MCF 10A (cell line): Measurements from ENCODE around the gene NR2F1-AS1. TPM values are rescaled to one million over a fixed set of nuclear protein-coding genes. Genes with fewer than 3 reads are reported as not detected.
"Not testable (repeated sequence)": the region's sequence is repeated elsewhere in the genome, so short reads cannot be mapped to it uniquely, and the experiment has no call there.

Experiments used
- BruUV-seq: library from RNA; stranded (reverse); fragments of 400-500 nt; replicated peaks from 2 replicates; lab custom pipeline; 2021; lab: Mats Ljungman, UMichigan
- CTCF ChIA-PET: fragments of 300-600 bp; sonication (Branson Sonifier 250); formaldehyde crosslinking; extraction: SDS; loops from one replicate; lab custom pipeline; 2021; ENCODE audit warnings: antibody characterized with exemption, inconsistent platforms; lab: Yijun Ruan, JAX
- POLR2A ChIA-PET: fragments of 300-600, 350-650 bp; sonication (Branson Sonifier 250); formaldehyde crosslinking; extraction: SDS; loops from one replicate; lab custom pipeline; 2020; ENCODE audit warnings: antibody characterized with exemption, inconsistent platforms; lab: Yijun Ruan, JAX
- DNase-seq: peaks from one replicate; pipeline ENCODE4 v3.0.0-alpha.2; 2018; ENCODE audit not compliant: unreplicated experiment
- H3K27ac Mint-ChIP-seq: one replicate; pipeline ENCODE4 v1.8.0; 2022; ENCODE audit warnings: mild to moderate bottlenecking, low read depth, mixed read lengths; ENCODE audit not compliant: unreplicated experiment
- H3K27me3 Mint-ChIP-seq: one replicate; pipeline ENCODE4 v1.8.0; 2022; ENCODE audit warnings: mixed read lengths; ENCODE audit not compliant: insufficient read depth, unreplicated experiment
- H3K36me3 Mint-ChIP-seq: one replicate; pipeline ENCODE4 v1.8.0; 2022; ENCODE audit warnings: mild to moderate bottlenecking, moderate library complexity, mixed read lengths; ENCODE audit not compliant: insufficient read depth, unreplicated experiment
- H3K4me1 Mint-ChIP-seq: one replicate; pipeline ENCODE4 v1.8.0; 2022; ENCODE audit warnings: mixed read lengths; ENCODE audit not compliant: insufficient read depth, unreplicated experiment
- H3K4me3 Mint-ChIP-seq: one replicate; pipeline ENCODE4 v1.8.0; 2022; ENCODE audit warnings: mild to moderate bottlenecking, moderate library complexity, mixed read lengths; ENCODE audit not compliant: unreplicated experiment
- H3K9me3 Mint-ChIP-seq: one replicate; pipeline ENCODE4 v1.8.0; 2022; ENCODE audit warnings: mixed read lengths; ENCODE audit not compliant: unreplicated experiment
- intact Hi-C: fragments of 100-400 bp; cut with micrococcal nuclease; formaldehyde crosslinking; loops from 2 replicates; pipeline ENCODE4 v1.14.1; 2022
- total RNA-seq: library from RNA; stranded (reverse); gene quantifications from 2 replicates; pipeline ENCODE4 v1.2.3, GENCODE V29; 2022
- TF ChIP-seq, protein P1 (sequence below): fragments of 200-600 bp; IDR thresholded peaks from one replicate; pipeline ENCODE4 v1.8.0; 2022; ENCODE audit warnings: antibody characterized with exemption, mild to moderate bottlenecking; ENCODE audit not compliant: unreplicated experiment

Gene NR2F1-AS1
- total RNA-seq, 1 experiment from 2014 or later: 3.2 TPM

DNA sequence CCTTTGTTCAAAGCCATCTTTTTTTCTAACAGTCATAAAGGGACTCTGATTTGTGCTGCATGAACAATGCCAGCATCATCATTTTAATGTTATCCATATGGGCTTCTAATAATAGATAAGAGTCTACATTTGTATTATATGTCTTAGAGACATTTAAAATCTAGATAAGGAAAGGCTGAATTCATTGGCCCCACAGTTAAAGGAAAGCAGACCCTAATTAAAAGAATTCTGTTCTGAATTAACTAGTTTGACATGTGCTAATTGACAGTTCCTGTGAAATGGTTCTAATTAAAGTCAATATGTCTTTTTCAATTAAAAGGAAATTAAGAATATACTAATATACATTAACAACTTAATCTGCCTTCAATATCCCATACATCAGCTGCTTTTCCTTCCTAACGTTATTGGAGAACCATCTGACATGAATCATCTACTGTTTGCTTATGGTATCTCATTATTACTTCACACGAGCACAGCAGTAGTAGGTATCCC, 104.7 kb downstream of the NR2F1-AS1 start:
- no peak for DNase-seq
- H3K36me3 Mint-ChIP-seq: no peaks in the 10 kb centered on the region
- ChIA-PET CTCF (no interaction called here), POLR2A (interaction anchor here (0.5 kb wide), 1 partner anchor 21 kb away, joined by 3 read pairs; no protein-coding TSS in a partner anchor)
- H3K27ac Mint-ChIP-seq: no peak overlapping the region
- H3K4me1 Mint-ChIP-seq: no peaks in the 10 kb centered on the region
- H3K4me3 Mint-ChIP-seq: no peak overlapping the region
- TF ChIP-seq, protein P1, sequence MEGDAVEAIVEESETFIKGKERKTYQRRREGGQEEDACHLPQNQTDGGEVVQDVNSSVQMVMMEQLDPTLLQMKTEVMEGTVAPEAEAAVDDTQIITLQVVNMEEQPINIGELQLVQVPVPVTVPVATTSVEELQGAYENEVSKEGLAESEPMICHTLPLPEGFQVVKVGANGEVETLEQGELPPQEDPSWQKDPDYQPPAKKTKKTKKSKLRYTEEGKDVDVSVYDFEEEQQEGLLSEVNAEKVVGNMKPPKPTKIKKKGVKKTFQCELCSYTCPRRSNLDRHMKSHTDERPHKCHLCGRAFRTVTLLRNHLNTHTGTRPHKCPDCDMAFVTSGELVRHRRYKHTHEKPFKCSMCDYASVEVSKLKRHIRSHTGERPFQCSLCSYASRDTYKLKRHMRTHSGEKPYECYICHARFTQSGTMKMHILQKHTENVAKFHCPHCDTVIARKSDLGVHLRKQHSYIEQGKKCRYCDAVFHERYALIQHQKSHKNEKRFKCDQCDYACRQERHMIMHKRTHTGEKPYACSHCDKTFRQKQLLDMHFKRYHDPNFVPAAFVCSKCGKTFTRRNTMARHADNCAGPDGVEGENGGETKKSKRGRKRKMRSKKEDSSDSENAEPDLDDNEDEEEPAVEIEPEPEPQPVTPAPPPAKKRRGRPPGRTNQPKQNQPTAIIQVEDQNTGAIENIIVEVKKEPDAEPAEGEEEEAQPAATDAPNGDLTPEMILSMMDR: no peak
- no peaks in the 10 kb centered on the region for H3K27me3 Mint-ChIP-seq
- no TSS peak for BruUV-seq
- intact Hi-C loops: no loop called here
- peaks cover 9% of the 10 kb centered on the region for H3K9me3 Mint-ChIP-seq

DNA sequence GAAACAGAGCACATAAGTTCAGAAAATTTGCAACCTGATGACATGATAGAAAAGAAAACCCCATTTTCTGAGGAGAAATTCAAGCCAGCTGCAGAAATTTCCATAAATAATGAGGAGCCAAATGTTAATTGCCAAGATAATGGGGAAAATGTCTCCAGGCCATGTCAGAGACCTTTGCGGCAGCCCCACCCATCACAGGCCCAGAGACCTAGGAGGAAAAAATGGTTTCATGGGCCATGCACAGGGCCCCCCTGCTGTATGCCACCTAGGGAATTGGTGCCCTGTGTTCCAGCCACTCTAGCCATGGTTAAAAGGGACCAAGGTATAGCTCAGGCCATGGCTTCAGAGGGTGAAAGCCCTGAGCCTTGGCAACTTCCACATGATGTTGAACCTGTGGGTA, 118.1 kb downstream of the NR2F1-AS1 start:
- Mint-ChIP-seq H3K27me3 (no peaks in the 10 kb centered on the region), H3K4me1 (no peaks in the 10 kb centered on the region), H3K36me3 (no peaks in the 10 kb centered on the region), H3K27ac (no peak overlapping the region), H3K4me3 (no peak overlapping the region), H3K9me3 (peaks cover 13% of the 10 kb centered on the region)
- TF ChIP-seq, protein P1: no peak
- BruUV-seq: no TSS peak
- intact Hi-C loops: no loop called here
- CTCF ChIA-PET: no interaction called here
- DNase-seq: no peak
- POLR2A ChIA-PET: no interaction called here

DNA sequence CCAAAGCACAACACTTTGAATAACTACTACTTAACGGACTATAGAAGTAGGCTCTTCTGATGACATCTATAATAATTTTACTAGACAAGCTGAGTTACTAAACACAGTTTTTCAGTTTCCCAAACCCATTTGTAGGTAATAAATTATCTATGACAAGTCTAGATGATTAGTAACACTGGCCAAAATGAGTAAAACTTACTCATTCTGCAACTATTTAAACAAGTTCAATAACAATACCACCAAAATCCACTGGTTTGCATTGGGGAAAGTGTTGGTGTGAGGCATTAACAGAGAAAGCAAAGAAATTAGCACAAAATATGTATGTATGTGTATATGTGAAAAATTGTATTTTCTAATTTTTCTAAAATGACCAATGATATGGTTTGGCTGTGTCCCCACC, 119.3 kb downstream of the NR2F1-AS1 start:
- POLR2A ChIA-PET: no interaction called here
- intact Hi-C loops: no loop called here
- BruUV-seq: no TSS peak
- Mint-ChIP-seq H3K4me3 (no peak overlapping the region), H3K4me1 (no peaks in the 10 kb centered on the region), H3K27ac (no peak overlapping the region), H3K36me3 (no peaks in the 10 kb centered on the region), H3K9me3 (peaks cover 13% of the 10 kb centered on the region), H3K27me3 (no peaks in the 10 kb centered on the region)
- DNase-seq: no peak
- TF ChIP-seq, protein P1: no peak
- CTCF ChIA-PET: interaction anchor here (0.7 kb wide), 1 partner anchor 1149 kb away, joined by 3 read pairs; no protein-coding TSS in a partner anchor

DNA sequence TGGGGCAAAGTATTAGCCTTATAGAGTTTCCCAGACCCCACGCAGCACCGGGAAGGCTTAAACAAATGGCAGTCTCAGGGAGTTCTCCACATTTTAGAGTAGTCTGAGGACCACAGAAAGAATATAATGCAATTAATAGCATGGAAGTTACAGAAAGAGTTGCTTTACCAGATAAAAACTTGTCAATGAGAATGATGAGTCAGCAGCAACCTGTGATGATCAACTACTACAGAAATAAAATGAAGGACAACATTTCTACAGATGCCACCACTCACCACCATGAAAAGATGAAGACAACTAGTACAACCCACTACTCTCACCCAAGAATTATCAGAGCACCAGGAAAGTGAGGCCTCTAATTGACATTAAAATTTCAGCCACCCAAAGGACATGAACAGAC, 120.7 kb downstream of the NR2F1-AS1 start:
- Mint-ChIP-seq H3K9me3 (peaks cover 7% of the 10 kb centered on the region), H3K4me3 (no peak overlapping the region), H3K4me1 (no peaks in the 10 kb centered on the region), H3K36me3 (no peaks in the 10 kb centered on the region), H3K27me3 (no peaks in the 10 kb centered on the region), H3K27ac (no peak overlapping the region)
- TF ChIP-seq, protein P1: no peak
- POLR2A ChIA-PET: no interaction called here
- intact Hi-C loops: no loop called here
- BruUV-seq: no TSS peak
- CTCF ChIA-PET: no interaction called here
- DNase-seq: no peak

DNA sequence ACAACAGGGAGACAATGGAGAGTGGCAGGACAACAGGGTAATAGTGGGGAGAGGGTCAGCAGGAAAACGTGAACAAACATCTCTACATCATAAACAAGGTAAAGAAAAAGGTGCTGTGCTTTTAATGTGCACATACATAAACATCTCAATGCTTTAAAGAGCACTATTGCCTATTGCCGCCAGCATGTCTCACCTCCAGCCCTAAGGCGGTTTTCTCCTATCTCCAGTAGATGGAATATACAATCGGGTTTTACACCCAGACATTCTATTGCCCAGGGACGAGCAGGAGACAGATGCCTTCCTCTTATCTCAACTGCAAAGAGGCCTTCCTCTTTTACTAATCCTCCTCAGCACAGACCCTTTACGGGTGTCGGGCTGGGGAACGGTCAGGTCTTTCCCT, 124.2 kb downstream of the NR2F1-AS1 start:
- H3K4me1 Mint-ChIP-seq, POLR2A ChIA-PET, intact Hi-C loops, H3K9me3 Mint-ChIP-seq, BruUV-seq, DNase-seq, CTCF ChIA-PET, H3K27ac Mint-ChIP-seq, H3K4me3 Mint-ChIP-seq, H3K36me3 Mint-ChIP-seq, H3K27me3 Mint-ChIP-seq: not testable (repeated sequence)
